Measurements from ENCODE around the gene ZNF610. TPM values are rescaled to one million over a fixed set of nuclear protein-coding genes. Genes with fewer than 3 reads are reported as not detected.

Gene ZNF610
- total RNA-seq, 1 experiment from 2014 or later: 0.29 TPM

- no peak overlapping the region for H3K4me3 ChIP-seq (ENCODE audit: low read length)
- intact Hi-C loops (cut with micrococcal nuclease): no loop called here
- POLR2A ChIA-PET (ENCODE audit: unreplicated experiment): no interaction called here
- no peaks in the 10 kb centered on the region for H3K4me1 ChIP-seq (ENCODE audit: insufficient read depth, low read length)
- H3K36me3 ChIP-seq (ENCODE audit: low read depth, low read length): peaks cover 39% of the 10 kb centered on the region
- no peaks in the 10 kb centered on the region for H3F3A ChIP-seq (ENCODE audit: low read length, unreplicated experiment)
- H4K20me1 ChIP-seq (ENCODE audit: low read length): no peaks in the 10 kb centered on the region
- H3K9me2 ChIP-seq (replicated peaks; ENCODE audit: low read length): no peaks in the 10 kb centered on the region
- no peak overlapping the region for H3K27ac ChIP-seq (ENCODE audit: low read length)
- H3K79me2 ChIP-seq (ENCODE audit: low read length): no peaks in the 10 kb centered on the region
- TF ChIP-seq CTCF (conservative IDR thresholded peaks at IDR 0.05; ENCODE audit: low read depth, low read length) (no peak), EZH2phosphoT487 (IDR thresholded peaks at IDR 0.05; ENCODE audit: borderline replicate concordance, low read length) (no peak), EZH2 (IDR thresholded peaks at IDR 0.05; ENCODE audit: low read length, unreplicated experiment) (no peak)
- H2AFZ ChIP-seq (ENCODE audit: low read length): no peak overlapping the region
- peaks cover 76% of the 10 kb centered on the region for H3K9me3 ChIP-seq (ENCODE audit: low read length)
- BruUV-seq (replicated peaks): no TSS peak
- no peak for DNase-seq
- H3K27me3 ChIP-seq (ENCODE audit: low read length): no peaks in the 10 kb centered on the region
- CTCF ChIA-PET: no interaction called here
- no peak for ATAC-seq
- H3K9ac ChIP-seq (ENCODE audit: low read length): no peak overlapping the region
- H3K4me2 ChIP-seq (ENCODE audit: low read length): no peak overlapping the region
These were observed 74.2 kb downstream of the ZNF610 start for GRCh38 chr19:52410276-52410675.

- CTCF ChIA-PET: no interaction called here
- ATAC-seq: no peak
- H3K9me2 ChIP-seq (replicated peaks; ENCODE audit: low read length): no peaks in the 10 kb centered on the region
- H3K9ac ChIP-seq (ENCODE audit: low read length): no peak overlapping the region
- H3K79me2 ChIP-seq (ENCODE audit: low read length): no peaks in the 10 kb centered on the region
- H3K27ac ChIP-seq (ENCODE audit: low read length): no peak overlapping the region
- H3K36me3 ChIP-seq (ENCODE audit: low read depth, low read length): peaks cover 4% of the 10 kb centered on the region; the same call in 1 of the 2 replicates
- peaks cover 69% of the 10 kb centered on the region for H3K9me3 ChIP-seq (ENCODE audit: low read length)
- intact Hi-C loops (cut with micrococcal nuclease): no loop called here
- H3K4me2 ChIP-seq (ENCODE audit: low read length): no peak overlapping the region
- H3F3A ChIP-seq (ENCODE audit: low read length, unreplicated experiment): no peaks in the 10 kb centered on the region
- no peaks in the 10 kb centered on the region for H3K27me3 ChIP-seq (ENCODE audit: low read length)
- TF ChIP-seq EZH2phosphoT487 (IDR thresholded peaks at IDR 0.05; ENCODE audit: borderline replicate concordance, low read length): no peak
- no peak for TF ChIP-seq EZH2 (IDR thresholded peaks at IDR 0.05; ENCODE audit: low read length, unreplicated experiment)
- no peak for TF ChIP-seq CTCF (conservative IDR thresholded peaks at IDR 0.05; ENCODE audit: low read depth, low read length)
- no peaks in the 10 kb centered on the region for H3K4me1 ChIP-seq (ENCODE audit: insufficient read depth, low read length)
- BruUV-seq (replicated peaks): no TSS peak
- no peaks in the 10 kb centered on the region for H4K20me1 ChIP-seq (ENCODE audit: low read length)
- POLR2A ChIA-PET (ENCODE audit: unreplicated experiment): no interaction called here
- DNase-seq: no peak
- no peak overlapping the region for H2AFZ ChIP-seq (ENCODE audit: low read length)
- H3K4me3 ChIP-seq (ENCODE audit: low read length): no peak overlapping the region
These were observed 79.7 kb downstream of the ZNF610 start for GRCh38 chr19:52415711-52416110.

Other genes starting within 250 kb of the ZNF610 start
- gene ZNF841, start 240.5 kb upstream of the ZNF610 start, total RNA-seq (2014; rRNA removed): 11.6 and 15.0 TPM in 2 replicates
- gene ZNF616, start 196.3 kb upstream of the ZNF610 start, total RNA-seq (2014; rRNA removed): 3.7 and 3.9 TPM in 2 replicates
- 2.6 and 8.0 TPM in 2 replicates for gene ZNF836, start 164.6 kb upstream of the ZNF610 start, total RNA-seq (2014; rRNA removed)
- 336 and 427 TPM in 2 replicates for gene PPP2R1A, start 146.2 kb upstream of the ZNF610 start, total RNA-seq (2014; rRNA removed)
- gene ZNF766, start 66.7 kb upstream of the ZNF610 start, total RNA-seq (2014; rRNA removed): 9.1 and 11.7 TPM in 2 replicates
- 7.3 and 9.6 TPM in 2 replicates for gene ZNF480, start 39.1 kb upstream of the ZNF610 start, total RNA-seq (2014; rRNA removed)
- gene ZNF880, start 33.7 kb downstream of the ZNF610 start, total RNA-seq (2014; rRNA removed): 1.7 and 3.2 TPM in 2 replicates
- 4.9 and 5.7 TPM in 2 replicates for gene ZNF528, start 61.6 kb downstream of the ZNF610 start, total RNA-seq (2014; rRNA removed)
- not detected in 2 replicates for gene ZNF534, start 92.9 kb downstream of the ZNF610 start, total RNA-seq (2014; rRNA removed)
- not detected in 2 replicates for gene ZNF578, start 117.3 kb downstream of the ZNF610 start, total RNA-seq (2014; rRNA removed)
- 9.4 and 14.3 TPM in 2 replicates for gene ZNF808, start 191.4 kb downstream of the ZNF610 start, total RNA-seq (2014; rRNA removed)
- 13.2 and 14.6 TPM in 2 replicates for gene ZNF701, start 234.0 kb downstream of the ZNF610 start, total RNA-seq (2014; rRNA removed)